HG03095 (cell line): ENCODE data around the gene PIAS2.

Experiments used
- ATAC-seq: cut with Tn5 transposase; IDR thresholded peaks from one replicate; pipeline ENCODE4 v1.9.1; 2021; ENCODE audit warnings: moderate library complexity; ENCODE audit not compliant: unreplicated experiment

Gene PIAS2

GRCh38 chr18:46767217-46767616 is 150.1 kb downstream of the PIAS2 start:
- ATAC-seq: no peak

GRCh38 chr18:46764586-46764985 is 152.7 kb downstream of the PIAS2 start:
- ATAC-seq: no peak

- no peak for ATAC-seq
Observed at GRCh38 chr18:46761059-46761769, 156.1 kb downstream of the PIAS2 start.

- ATAC-seq: no peak
Observed at GRCh38 chr18:46759890-46760289, 157.4 kb downstream of the PIAS2 start.

- ATAC-seq: no peak
Observed at GRCh38 chr18:46756559-46757201, 160.6 kb downstream of the PIAS2 start, which contains the start of gene ST8SIA5. ST8SIA5 (minus strand) TSS chr18:46757053; CDS start chr18:46756508, 545 bp downstream.

- ATAC-seq: no peak
Observed at GRCh38 chr18:46756025-46756558, 161.2 kb downstream of the PIAS2 start.

- ATAC-seq: no peak
Observed at GRCh38 chr18:46755315-46756024, 161.8 kb downstream of the PIAS2 start.

GRCh38 chr18:46754661-46755292 is 162.5 kb downstream of the PIAS2 start:
- ATAC-seq: no peak

GRCh38 chr18:46754188-46754587 is 163.1 kb downstream of the PIAS2 start:
- peak; percentile 62 for ATAC-seq
